Measurements from ENCODE around the gene SLC6A12.

The SLC6A12 gene

DNA sequence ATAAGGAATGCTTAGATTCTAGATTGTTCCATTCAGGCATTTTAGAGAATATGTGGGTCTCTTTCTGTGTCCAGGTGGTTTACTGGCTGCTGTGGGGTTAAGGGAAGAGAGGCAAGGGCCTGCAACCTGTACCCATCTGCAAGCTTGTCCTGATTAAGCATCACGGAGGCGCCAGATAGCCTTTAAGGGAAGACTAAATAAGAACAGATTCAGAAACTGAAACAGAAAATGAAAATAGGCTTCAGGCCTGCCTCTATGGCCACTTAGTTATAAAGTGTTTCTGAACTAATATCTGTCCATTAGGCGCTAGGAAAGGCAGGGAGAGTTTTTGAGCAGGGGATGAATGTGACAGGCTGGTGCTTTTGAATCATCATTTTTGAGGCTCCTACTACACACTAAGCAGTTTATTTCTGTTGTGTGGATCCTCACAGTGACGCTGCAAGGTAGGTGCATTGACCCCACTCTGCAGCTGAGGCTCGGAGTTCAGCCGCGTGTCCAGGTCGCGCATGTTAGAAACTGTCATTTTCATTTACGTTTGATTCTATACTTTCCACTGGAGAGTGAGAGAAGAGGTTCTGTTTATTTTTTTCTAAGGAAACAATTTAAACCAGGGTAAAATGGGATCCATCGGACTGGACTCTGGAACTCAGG, 47.4 kb downstream of the SLC6A12 start:
- DNase-seq (ENCODE audit: extremely low spot score), result no peak
- ChIA-PET POLR2A (no interaction called here), CTCF (interaction anchor here (2.0 kb wide), 1 partner anchor 14 kb away, joined by 6 read pairs; no protein-coding TSS in a partner anchor)
- TF ChIP-seq, protein P1, sequence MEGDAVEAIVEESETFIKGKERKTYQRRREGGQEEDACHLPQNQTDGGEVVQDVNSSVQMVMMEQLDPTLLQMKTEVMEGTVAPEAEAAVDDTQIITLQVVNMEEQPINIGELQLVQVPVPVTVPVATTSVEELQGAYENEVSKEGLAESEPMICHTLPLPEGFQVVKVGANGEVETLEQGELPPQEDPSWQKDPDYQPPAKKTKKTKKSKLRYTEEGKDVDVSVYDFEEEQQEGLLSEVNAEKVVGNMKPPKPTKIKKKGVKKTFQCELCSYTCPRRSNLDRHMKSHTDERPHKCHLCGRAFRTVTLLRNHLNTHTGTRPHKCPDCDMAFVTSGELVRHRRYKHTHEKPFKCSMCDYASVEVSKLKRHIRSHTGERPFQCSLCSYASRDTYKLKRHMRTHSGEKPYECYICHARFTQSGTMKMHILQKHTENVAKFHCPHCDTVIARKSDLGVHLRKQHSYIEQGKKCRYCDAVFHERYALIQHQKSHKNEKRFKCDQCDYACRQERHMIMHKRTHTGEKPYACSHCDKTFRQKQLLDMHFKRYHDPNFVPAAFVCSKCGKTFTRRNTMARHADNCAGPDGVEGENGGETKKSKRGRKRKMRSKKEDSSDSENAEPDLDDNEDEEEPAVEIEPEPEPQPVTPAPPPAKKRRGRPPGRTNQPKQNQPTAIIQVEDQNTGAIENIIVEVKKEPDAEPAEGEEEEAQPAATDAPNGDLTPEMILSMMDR (IDR thresholded peaks at IDR 0.05; ENCODE audit: control extremely low read depth, extremely low read depth, low read depth, missing control alignments), result no peak

GRCh38 chr12:165862-166368, 48.0 kb downstream of the SLC6A12 start:
- no peak for DNase-seq (ENCODE audit: extremely low spot score)
- ChIA-PET CTCF (interaction anchor here (1.4 kb wide), 1 partner anchor 12 kb away, joined by 4 read pairs; no protein-coding TSS in a partner anchor), POLR2A (no interaction called here)
- TF ChIP-seq, protein P1 (IDR thresholded peaks at IDR 0.05; ENCODE audit: control extremely low read depth, extremely low read depth, low read depth, missing control alignments), result no peak

DNA sequence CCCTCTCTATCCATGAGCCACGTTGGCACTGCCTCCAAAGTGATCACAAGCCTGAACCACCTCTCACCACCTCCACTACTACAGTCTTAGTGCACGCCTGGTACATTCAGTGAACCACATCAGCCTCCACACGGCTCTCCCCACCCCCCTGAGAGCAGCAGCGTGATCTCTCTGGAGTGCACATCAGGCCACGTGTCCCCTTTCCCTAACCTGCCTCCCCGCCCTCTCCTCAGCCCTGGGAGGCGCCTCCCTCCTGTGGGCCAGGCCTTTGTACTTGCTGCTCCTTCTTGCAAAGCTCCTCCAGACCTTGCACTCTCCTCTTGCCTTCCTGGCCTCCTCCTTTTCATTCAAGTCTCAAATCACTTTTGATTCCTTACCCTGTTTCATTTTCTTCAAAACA, 49.8 kb downstream of the SLC6A12 start:
- ChIA-PET CTCF (no interaction called here), POLR2A (no interaction called here)
- TF ChIP-seq, protein P1 (IDR thresholded peaks at IDR 0.05; ENCODE audit: control extremely low read depth, extremely low read depth, low read depth, missing control alignments), result no peak
- no peak for DNase-seq (ENCODE audit: extremely low spot score)

GRCh38 chr12:163406-163986, 50.5 kb downstream of the SLC6A12 start:
- POLR2A ChIA-PET, result no interaction called here
- TF ChIP-seq, protein P1 (IDR thresholded peaks at IDR 0.05; ENCODE audit: control extremely low read depth, extremely low read depth, low read depth, missing control alignments), result no peak
- no peak for DNase-seq (ENCODE audit: extremely low spot score)
- CTCF ChIA-PET, result no interaction called here

GRCh38 chr12:162467-163307, 51.3 kb downstream of the SLC6A12 start:
- TF ChIP-seq, protein P1 (IDR thresholded peaks at IDR 0.05; ENCODE audit: control extremely low read depth, extremely low read depth, low read depth, missing control alignments), result no peak
- CTCF ChIA-PET, result interaction anchor here (1.3 kb wide), 1 partner anchor 9 kb away, joined by 5 read pairs; no protein-coding TSS in a partner anchor
- POLR2A ChIA-PET, result no interaction called here
- no peak for DNase-seq (ENCODE audit: extremely low spot score)

GRCh38 chr12:161823-162222, 52.1 kb downstream of the SLC6A12 start:
- CTCF ChIA-PET, result interaction anchor here (1.3 kb wide), 1 partner anchor 8 kb away, joined by 5 read pairs; no protein-coding TSS in a partner anchor
- no peak for DNase-seq (ENCODE audit: extremely low spot score)
- TF ChIP-seq, protein P1 (IDR thresholded peaks at IDR 0.05; ENCODE audit: control extremely low read depth, extremely low read depth, low read depth, missing control alignments), result no peak
- POLR2A ChIA-PET, result no interaction called here
